ENCODE results near the gene ZMYM2.
A peak's percentile ranks its signal among the peaks of the same experiment; 100 is the strongest.

Gene ZMYM2

DNA sequence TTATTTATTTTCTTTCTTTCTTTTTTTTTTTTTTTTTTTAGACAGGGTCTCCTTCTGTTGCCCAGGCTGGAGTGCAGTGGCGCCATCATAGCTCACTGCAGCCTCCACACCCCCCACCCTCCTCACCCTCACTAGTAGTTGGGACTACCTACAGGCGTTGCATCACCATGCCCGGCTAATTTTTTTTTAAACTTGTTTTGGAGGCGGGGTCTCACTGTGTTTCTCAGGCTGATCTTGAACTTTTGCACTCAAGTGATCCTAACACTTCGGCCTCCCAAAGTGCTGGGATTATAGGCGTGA is 168.7 kb downstream of the ZMYM2 start:
- H3K4me1 ChIP-seq (ENCODE audit: low read length) = peaks cover 9% of the 10 kb centered on the region
- peak overlapping the region; percentile 69 for H3K9ac ChIP-seq (ENCODE audit: low read length)
- peak overlapping the region; percentile 87 for H3K4me3 ChIP-seq (ENCODE audit: low read length)
- H3K4me2 ChIP-seq (ENCODE audit: low read length) = peak overlapping the region; percentile 88
- peaks cover 30% of the 10 kb centered on the region for H3K27me3 ChIP-seq (ENCODE audit: low read depth, low read length)
- no peaks in the 10 kb centered on the region for H3K79me2 ChIP-seq (ENCODE audit: low read length)
- H4K20me1 ChIP-seq (ENCODE audit: insufficient read depth, low read length) = no peaks in the 10 kb centered on the region
- TF ChIP-seq CTCF (IDR thresholded peaks at IDR 0.05; ENCODE audit: low read depth, low read length) (no peak), EZH2phosphoT487 (IDR thresholded peaks at IDR 0.05; ENCODE audit: low read depth) (no peak)
- H3K36me3 ChIP-seq (replicated peaks; ENCODE audit: low read depth, low read length) = no peaks in the 10 kb centered on the region
- H3K27ac ChIP-seq (ENCODE audit: low read length) = no peak overlapping the region
- H2AFZ ChIP-seq (ENCODE audit: low read depth, low read length) = peak overlapping the region; percentile 91
- H3K9me3 ChIP-seq (ENCODE audit: insufficient read depth, low read length) = no peaks in the 10 kb centered on the region

GRCh38 chr13:20127562-20128458 is 169.3 kb downstream of the ZMYM2 start:
- no peaks in the 10 kb centered on the region for H3K36me3 ChIP-seq (replicated peaks; ENCODE audit: low read depth, low read length)
- H3K27ac ChIP-seq (ENCODE audit: low read length) = 0 out of 2 replicates have a peak overlapping the region, but pooled peaks have one; percentile 6
- peak overlapping the region; percentile 69 for H3K9ac ChIP-seq (ENCODE audit: low read length)
- no peaks in the 10 kb centered on the region for H3K9me3 ChIP-seq (ENCODE audit: insufficient read depth, low read length)
- TF ChIP-seq EZH2phosphoT487 (IDR thresholded peaks at IDR 0.05; ENCODE audit: low read depth) (no peak), CTCF (IDR thresholded peaks at IDR 0.05; ENCODE audit: low read depth, low read length) (peak; percentile 69)
- H3K4me2 ChIP-seq (ENCODE audit: low read length) = peak overlapping the region; percentile 88
- H3K4me1 ChIP-seq (ENCODE audit: low read length) = peaks cover 9% of the 10 kb centered on the region
- peak overlapping the region; percentile 94 for H2AFZ ChIP-seq (ENCODE audit: low read depth, low read length)
- no peaks in the 10 kb centered on the region for H3K79me2 ChIP-seq (ENCODE audit: low read length)
- no peaks in the 10 kb centered on the region for H4K20me1 ChIP-seq (ENCODE audit: insufficient read depth, low read length)
- H3K4me3 ChIP-seq (ENCODE audit: low read length) = peak overlapping the region; percentile 87
- H3K27me3 ChIP-seq (ENCODE audit: low read depth, low read length) = peaks cover 30% of the 10 kb centered on the region

DNA sequence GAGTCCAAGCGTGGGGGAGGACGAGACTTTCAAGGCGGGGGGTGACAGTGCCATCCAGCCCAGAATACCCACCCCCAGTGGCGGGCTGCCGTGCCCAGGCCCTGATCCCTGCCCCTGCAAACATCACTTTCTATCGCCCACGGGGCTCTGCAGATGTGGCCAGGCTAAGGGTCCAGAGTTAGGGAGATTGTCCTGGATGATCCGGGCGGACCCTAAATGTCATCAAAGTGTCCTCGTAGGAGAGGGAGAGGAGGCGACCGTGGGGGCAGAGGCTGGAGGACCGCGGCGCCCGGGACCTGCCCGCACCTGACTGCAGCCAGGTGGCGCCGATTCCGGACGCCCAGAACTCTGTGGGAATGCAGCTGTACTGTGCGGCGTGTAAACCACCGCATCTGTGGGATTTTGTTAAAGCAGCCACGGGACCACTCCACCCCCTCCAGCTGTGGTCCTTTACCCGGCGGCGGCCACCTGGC is 170.0 kb downstream of the ZMYM2 start:
- Histone ChIP-seq H3K9ac (ENCODE audit: low read length) (peak overlapping the region; percentile 69), H3K27me3 (ENCODE audit: low read depth, low read length) (peaks cover 30% of the 10 kb centered on the region), H3K9me3 (ENCODE audit: insufficient read depth, low read length) (no peaks in the 10 kb centered on the region), H3K4me2 (ENCODE audit: low read length) (peak overlapping the region; percentile 88), H2AFZ (ENCODE audit: low read depth, low read length) (peak overlapping the region; percentile 94), H3K36me3 (replicated peaks; ENCODE audit: low read depth, low read length) (no peaks in the 10 kb centered on the region), H3K4me3 (ENCODE audit: low read length) (peak overlapping the region; percentile 87), H3K4me1 (ENCODE audit: low read length) (peaks cover 9% of the 10 kb centered on the region), H4K20me1 (ENCODE audit: insufficient read depth, low read length) (no peaks in the 10 kb centered on the region), H3K79me2 (ENCODE audit: low read length) (no peaks in the 10 kb centered on the region), H3K27ac (ENCODE audit: low read length) (no peak overlapping the region)
- peak; percentile 62 for TF ChIP-seq CTCF (IDR thresholded peaks at IDR 0.05; ENCODE audit: low read depth, low read length)
- TF ChIP-seq EZH2phosphoT487 (IDR thresholded peaks at IDR 0.05; ENCODE audit: low read depth) = no peak

- H3K4me2 ChIP-seq (ENCODE audit: low read length) = peak overlapping the region; percentile 88
- H3K9ac ChIP-seq (ENCODE audit: low read length) = no peak overlapping the region
- H3K4me1 ChIP-seq (ENCODE audit: low read length) = peaks cover 9% of the 10 kb centered on the region
- H3K36me3 ChIP-seq (replicated peaks; ENCODE audit: low read depth, low read length) = no peaks in the 10 kb centered on the region
- peak overlapping the region; percentile 87 for H3K4me3 ChIP-seq (ENCODE audit: low read length)
- no peaks in the 10 kb centered on the region for H4K20me1 ChIP-seq (ENCODE audit: insufficient read depth, low read length)
- H2AFZ ChIP-seq (ENCODE audit: low read depth, low read length) = no peak overlapping the region
- H3K27ac ChIP-seq (ENCODE audit: low read length) = no peak overlapping the region
- no peak for TF ChIP-seq EZH2phosphoT487 (IDR thresholded peaks at IDR 0.05; ENCODE audit: low read depth)
- H3K79me2 ChIP-seq (ENCODE audit: low read length) = no peaks in the 10 kb centered on the region
- H3K27me3 ChIP-seq (ENCODE audit: low read depth, low read length) = peaks cover 30% of the 10 kb centered on the region
- no peaks in the 10 kb centered on the region for H3K9me3 ChIP-seq (ENCODE audit: insufficient read depth, low read length)
Measured at GRCh38 chr13:20129076-20129475, 170.5 kb downstream of the ZMYM2 start.

All from OCI-LY3 (cell line).